Measurements from ENCODE around the gene KRTAP5-2.

The KRTAP5-2 gene

GRCh38 chr11:1573077-1573902 lies 24.8 kb downstream of the KRTAP5-2 start:
- DNase-seq (ENCODE audit: low read depth in 1 of 2, low spot score in 1 of 2), result peak in 1 of 2 experiments; percentile 57

DNA sequence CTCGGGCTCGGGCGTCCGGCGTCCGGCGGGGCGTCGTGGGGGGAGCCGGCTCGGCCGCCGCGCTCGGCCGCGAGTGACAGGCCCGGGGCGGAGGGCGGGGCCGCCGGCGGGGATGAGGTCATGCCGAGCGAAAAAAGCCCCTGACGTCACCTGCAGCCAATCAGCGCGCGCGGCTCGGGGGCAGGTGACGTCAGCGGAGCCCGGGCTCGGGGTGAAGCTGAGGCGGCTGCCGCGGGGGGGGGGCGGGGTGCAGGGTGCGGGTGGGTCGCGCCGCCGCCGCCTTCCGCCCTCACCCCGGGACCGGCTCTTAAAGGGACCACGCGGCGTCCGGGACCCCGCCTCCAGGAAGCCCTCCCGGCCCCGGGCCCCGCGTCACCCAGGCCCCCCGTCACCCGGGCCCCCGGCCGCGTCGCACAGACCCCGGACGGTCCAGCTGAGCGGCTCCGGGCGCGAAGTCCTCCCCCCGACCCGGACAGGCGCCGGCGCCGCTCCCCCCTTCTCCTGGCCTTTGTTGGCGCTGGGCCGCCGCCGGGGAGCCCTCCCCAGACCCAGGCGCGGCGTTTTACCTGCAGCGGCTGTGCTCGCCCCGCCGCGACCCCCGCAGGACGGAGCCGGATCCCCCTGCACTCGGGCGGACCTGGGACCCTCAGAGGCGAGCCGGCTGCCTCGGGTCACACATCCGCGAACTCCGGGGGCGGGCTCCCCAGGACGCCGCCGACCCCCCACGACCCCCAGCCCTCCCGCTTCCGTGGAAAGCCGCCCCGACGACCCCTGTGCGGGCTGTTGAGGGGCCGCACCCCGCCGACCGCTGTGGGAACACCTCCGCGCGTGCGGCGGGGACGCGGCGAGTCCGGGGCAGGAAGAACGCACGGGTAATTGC lies 25.7 kb downstream of the KRTAP5-2 start, which contains the start of gene DUSP8:
Gene DUSP8, minus strand, starts transcription at position 75 of the 880 bp plus-strand sequence. CDS start 6,445 bp downstream, outside the sequence.
- peak; percentile 59; the same call in 1 of the 2 replicates for TF ChIP-seq JUND (IDR thresholded peaks at IDR 0.05; ENCODE audit: low read depth)
- peak; percentile 86 to 91 for DNase-seq (ENCODE audit: low read depth in 1 of 2, low spot score in 1 of 2)
- in situ Hi-C loops (cut with HindIII; ENCODE audit: low pct_unique_long_range_greater_than_20kb, low sequenced_read_pairs), result no loop called here

More at GRCh38 chr11:1573077-1573902, 24.8 kb downstream of the KRTAP5-2 start:
- no peak for TF ChIP-seq JUND (IDR thresholded peaks at IDR 0.05; ENCODE audit: low read depth)
- in situ Hi-C loops (cut with HindIII; ENCODE audit: low pct_unique_long_range_greater_than_20kb, low sequenced_read_pairs), result no loop called here

- in situ Hi-C loops (cut with HindIII; ENCODE audit: low pct_unique_long_range_greater_than_20kb, low sequenced_read_pairs), result no loop called here
- no peak for DNase-seq (ENCODE audit: low read depth in 1 of 2, low spot score in 1 of 2)
- TF ChIP-seq JUND (IDR thresholded peaks at IDR 0.05; ENCODE audit: low read depth), result no peak
Measured at GRCh38 chr11:1571760-1572196, 26.3 kb downstream of the KRTAP5-2 start.

DNA sequence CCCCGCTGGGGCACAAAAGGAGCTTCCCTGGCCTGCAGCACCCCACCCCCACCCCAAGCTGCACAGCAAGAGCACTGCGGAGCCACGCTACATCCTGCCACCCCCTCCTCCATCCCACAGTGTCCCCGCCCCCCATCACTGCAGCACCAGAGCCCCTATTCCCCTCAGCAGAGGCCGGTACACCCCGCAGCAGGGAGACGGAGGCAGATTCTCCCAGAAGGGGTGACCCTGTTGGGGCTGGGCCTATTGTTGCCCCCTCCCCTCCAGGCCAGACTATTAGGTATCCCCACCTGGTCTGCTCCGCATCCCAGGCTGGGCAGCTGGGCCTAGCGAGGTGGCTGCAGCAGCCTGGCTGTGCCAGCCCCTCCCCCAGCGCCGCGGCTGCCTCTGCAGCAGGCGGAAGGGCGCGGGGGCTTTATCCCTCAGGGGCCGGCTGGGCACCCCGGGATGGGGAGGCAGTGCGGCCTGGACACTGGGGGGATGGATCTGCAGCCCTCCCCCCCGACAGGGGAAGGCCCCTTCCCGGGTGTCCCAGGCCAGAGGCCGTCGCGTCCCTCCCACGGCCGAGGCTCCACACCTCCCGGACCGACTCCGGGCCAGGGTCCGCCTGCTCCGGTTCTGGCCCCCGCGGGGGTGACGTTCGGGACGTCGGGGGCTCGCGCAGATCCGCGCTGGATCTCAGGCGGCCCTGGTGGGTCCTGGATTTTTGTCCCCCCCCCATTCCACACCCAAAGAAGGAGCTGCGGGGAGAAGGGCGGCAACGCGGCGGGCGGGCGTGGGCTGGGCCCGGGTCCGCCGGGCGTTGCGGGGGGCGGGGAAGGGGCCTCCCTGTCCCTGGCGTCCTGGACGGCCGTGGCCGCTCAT lies 27.0 kb downstream of the KRTAP5-2 start:
- DNase-seq (ENCODE audit: low read depth in 1 of 2, low spot score in 1 of 2), result no peak
- TF ChIP-seq JUND (IDR thresholded peaks at IDR 0.05; ENCODE audit: low read depth), result no peak
- in situ Hi-C loops (cut with HindIII; ENCODE audit: low pct_unique_long_range_greater_than_20kb, low sequenced_read_pairs), result no loop called here

- in situ Hi-C loops (cut with HindIII; ENCODE audit: low pct_unique_long_range_greater_than_20kb, low sequenced_read_pairs), result no loop called here
- no peak for DNase-seq (ENCODE audit: low read depth in 1 of 2, low spot score in 1 of 2)
- TF ChIP-seq JUND (IDR thresholded peaks at IDR 0.05; ENCODE audit: low read depth), result no peak
Measured at GRCh38 chr11:1570531-1570895, 27.6 kb downstream of the KRTAP5-2 start.

DNA sequence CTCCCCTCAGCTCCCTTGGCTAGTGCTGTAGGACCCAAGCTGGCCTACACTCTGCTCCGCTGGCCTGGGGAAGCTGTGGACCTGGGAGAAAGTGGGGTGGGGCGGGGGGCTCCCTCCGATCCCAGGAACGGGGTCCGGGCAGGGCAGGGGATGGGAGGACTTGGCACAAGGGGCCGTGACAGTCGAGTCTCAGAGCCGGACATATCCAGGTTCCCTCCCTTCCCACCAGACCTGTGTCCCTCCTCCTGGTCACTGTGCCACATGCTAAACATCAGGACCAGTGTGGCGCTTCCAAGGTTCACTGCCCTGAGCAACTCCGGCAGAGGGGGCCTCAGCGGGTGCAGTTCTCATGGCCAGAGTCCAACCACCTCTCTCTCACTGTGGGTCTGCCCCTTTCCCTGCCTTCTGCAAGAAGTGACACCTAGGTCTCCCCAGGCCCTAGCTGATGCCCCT lies 28.1 kb downstream of the KRTAP5-2 start:
- in situ Hi-C loops (cut with HindIII; ENCODE audit: low pct_unique_long_range_greater_than_20kb, low sequenced_read_pairs), result no loop called here
- no peak for DNase-seq (ENCODE audit: low read depth in 1 of 2, low spot score in 1 of 2)
- no peak for TF ChIP-seq JUND (IDR thresholded peaks at IDR 0.05; ENCODE audit: low read depth)

- TF ChIP-seq JUND (IDR thresholded peaks at IDR 0.05; ENCODE audit: low read depth), result no peak
- in situ Hi-C loops (cut with HindIII; ENCODE audit: low pct_unique_long_range_greater_than_20kb, low sequenced_read_pairs), result no loop called here
- DNase-seq (ENCODE audit: low read depth in 1 of 2, low spot score in 1 of 2), result no peak
Measured at GRCh38 chr11:1569251-1569780, 28.8 kb downstream of the KRTAP5-2 start.

- in situ Hi-C loops (cut with HindIII; ENCODE audit: low pct_unique_long_range_greater_than_20kb, low sequenced_read_pairs), result no loop called here
- no peak for TF ChIP-seq JUND (IDR thresholded peaks at IDR 0.05; ENCODE audit: low read depth)
- no peak for DNase-seq (ENCODE audit: low read depth in 1 of 2, low spot score in 1 of 2)
Measured at GRCh38 chr11:1568441-1568911, 29.6 kb downstream of the KRTAP5-2 start.

GRCh38 chr11:1567721-1568100 lies 30.4 kb downstream of the KRTAP5-2 start:
- TF ChIP-seq JUND (IDR thresholded peaks at IDR 0.05; ENCODE audit: low read depth), result no peak
- in situ Hi-C loops (cut with HindIII; ENCODE audit: low pct_unique_long_range_greater_than_20kb, low sequenced_read_pairs), result no loop called here
- no peak for DNase-seq (ENCODE audit: low read depth in 1 of 2, low spot score in 1 of 2)

- DNase-seq (ENCODE audit: low read depth in 1 of 2, low spot score in 1 of 2), result no peak
- in situ Hi-C loops (cut with HindIII; ENCODE audit: low pct_unique_long_range_greater_than_20kb, low sequenced_read_pairs), result no loop called here
- TF ChIP-seq JUND (IDR thresholded peaks at IDR 0.05; ENCODE audit: low read depth), result no peak
Measured at GRCh38 chr11:1567052-1567720, 30.9 kb downstream of the KRTAP5-2 start.

- in situ Hi-C loops (cut with HindIII; ENCODE audit: low pct_unique_long_range_greater_than_20kb, low sequenced_read_pairs), result no loop called here
- DNase-seq (ENCODE audit: low read depth in 1 of 2, low spot score in 1 of 2), result no peak
- TF ChIP-seq JUND (IDR thresholded peaks at IDR 0.05; ENCODE audit: low read depth), result no peak
Measured at GRCh38 chr11:1566381-1567051, 31.6 kb downstream of the KRTAP5-2 start.

Measured in T47D (cell line).